ENCODE measurements around the gene RFXAP.

DNA sequence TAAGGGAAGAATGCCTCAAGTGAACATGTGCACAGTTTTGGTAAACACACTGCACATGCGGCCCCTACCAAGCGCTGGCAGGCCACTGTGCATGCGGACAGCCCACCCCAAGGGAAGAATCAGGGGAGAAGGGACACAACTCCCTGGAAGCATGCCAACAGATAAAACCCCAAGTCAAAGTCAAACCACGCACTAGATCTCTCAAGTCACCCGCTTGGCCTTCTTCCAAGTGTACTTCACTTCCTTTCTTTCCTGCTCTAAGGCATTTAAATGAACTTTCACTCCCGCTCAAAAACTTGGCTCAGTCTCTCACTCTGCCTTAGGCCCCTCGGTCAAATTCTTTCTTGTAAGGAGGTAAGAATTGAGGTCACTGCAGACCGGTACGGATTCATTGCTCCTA is 4.6 kb upstream of the RFXAP start:
- TF ChIP-seq, protein P1, sequence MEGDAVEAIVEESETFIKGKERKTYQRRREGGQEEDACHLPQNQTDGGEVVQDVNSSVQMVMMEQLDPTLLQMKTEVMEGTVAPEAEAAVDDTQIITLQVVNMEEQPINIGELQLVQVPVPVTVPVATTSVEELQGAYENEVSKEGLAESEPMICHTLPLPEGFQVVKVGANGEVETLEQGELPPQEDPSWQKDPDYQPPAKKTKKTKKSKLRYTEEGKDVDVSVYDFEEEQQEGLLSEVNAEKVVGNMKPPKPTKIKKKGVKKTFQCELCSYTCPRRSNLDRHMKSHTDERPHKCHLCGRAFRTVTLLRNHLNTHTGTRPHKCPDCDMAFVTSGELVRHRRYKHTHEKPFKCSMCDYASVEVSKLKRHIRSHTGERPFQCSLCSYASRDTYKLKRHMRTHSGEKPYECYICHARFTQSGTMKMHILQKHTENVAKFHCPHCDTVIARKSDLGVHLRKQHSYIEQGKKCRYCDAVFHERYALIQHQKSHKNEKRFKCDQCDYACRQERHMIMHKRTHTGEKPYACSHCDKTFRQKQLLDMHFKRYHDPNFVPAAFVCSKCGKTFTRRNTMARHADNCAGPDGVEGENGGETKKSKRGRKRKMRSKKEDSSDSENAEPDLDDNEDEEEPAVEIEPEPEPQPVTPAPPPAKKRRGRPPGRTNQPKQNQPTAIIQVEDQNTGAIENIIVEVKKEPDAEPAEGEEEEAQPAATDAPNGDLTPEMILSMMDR (IDR thresholded peaks at IDR 0.05) = no peak
- no peak for TF ChIP-seq POLR2A (IDR thresholded peaks at IDR 0.05)

Data from lower leg skin (tissue), 3 donors.